Measurements from ENCODE around the gene LMTK3. TPM values are rescaled to one million over a fixed set of nuclear protein-coding genes. Genes with fewer than 3 reads are reported as not detected.

LMTK3 gene
- total and polyA plus RNA-seq, 2 donors (not counting 1 experiment from before 2014, with no cell fraction given) = 0.17 TPM; not detected in 1

DNA sequence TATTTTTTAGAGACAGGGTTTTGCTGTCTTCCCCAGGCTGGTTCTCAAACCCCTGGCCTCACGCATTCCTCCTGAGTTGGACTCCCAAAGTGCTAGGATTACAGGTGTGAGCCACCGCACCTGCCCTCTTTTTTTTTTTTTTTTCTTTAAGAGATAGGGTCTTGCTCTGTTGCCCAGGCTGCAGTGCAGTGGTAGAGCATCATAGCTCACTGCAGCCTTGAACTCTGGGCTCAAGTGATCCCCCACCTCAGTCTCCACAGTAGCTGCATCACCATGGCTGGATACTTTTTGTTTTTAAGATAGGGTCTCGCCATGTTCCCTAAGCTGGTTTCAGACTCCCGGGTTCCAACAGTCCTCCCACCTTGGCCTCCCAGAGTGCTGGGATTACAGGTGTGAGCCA is 54.8 kb downstream of the LMTK3 start:
- Histone ChIP-seq H3K9ac (ENCODE audit: insufficient read depth, low read length) (no peak overlapping the region), H3K4me2 (ENCODE audit: extremely low read depth, insufficient read depth, low read length) (no peak overlapping the region), H3K4me1 (ENCODE audit: control insufficient read depth, extremely low read depth, insufficient read depth, low read length) (no peaks in the 10 kb centered on the region), H3K79me2 (ENCODE audit: control insufficient read depth, insufficient read depth, low read length) (no peaks in the 10 kb centered on the region), H3K9me3 (ENCODE audit: control insufficient read depth, insufficient read depth, low read depth, low read length) (no peaks in the 10 kb centered on the region), H2AFZ (ENCODE audit: low read length) (no peak overlapping the region), H3K4me3 (replicated peaks in 1 of 4; ENCODE audit: control extremely low read depth in 1 of 4, insufficient read depth in 1 of 4, low read depth in 3 of 4, low read length in 4 of 4) (no peak overlapping the region), H3K27ac (ENCODE audit: insufficient read depth, low read length) (no peak overlapping the region), H3K36me3 (ENCODE audit: control insufficient read depth, insufficient read depth, low read length) (peaks cover 14% of the 10 kb centered on the region), H3K27me3 (ENCODE audit: control insufficient read depth, insufficient read depth, low read length) (no peaks in the 10 kb centered on the region), H4K20me1 (ENCODE audit: control insufficient read depth, extremely low read depth, insufficient read depth, low read length) (no peaks in the 10 kb centered on the region)
- TF ChIP-seq, protein P1, sequence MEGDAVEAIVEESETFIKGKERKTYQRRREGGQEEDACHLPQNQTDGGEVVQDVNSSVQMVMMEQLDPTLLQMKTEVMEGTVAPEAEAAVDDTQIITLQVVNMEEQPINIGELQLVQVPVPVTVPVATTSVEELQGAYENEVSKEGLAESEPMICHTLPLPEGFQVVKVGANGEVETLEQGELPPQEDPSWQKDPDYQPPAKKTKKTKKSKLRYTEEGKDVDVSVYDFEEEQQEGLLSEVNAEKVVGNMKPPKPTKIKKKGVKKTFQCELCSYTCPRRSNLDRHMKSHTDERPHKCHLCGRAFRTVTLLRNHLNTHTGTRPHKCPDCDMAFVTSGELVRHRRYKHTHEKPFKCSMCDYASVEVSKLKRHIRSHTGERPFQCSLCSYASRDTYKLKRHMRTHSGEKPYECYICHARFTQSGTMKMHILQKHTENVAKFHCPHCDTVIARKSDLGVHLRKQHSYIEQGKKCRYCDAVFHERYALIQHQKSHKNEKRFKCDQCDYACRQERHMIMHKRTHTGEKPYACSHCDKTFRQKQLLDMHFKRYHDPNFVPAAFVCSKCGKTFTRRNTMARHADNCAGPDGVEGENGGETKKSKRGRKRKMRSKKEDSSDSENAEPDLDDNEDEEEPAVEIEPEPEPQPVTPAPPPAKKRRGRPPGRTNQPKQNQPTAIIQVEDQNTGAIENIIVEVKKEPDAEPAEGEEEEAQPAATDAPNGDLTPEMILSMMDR (conservative IDR thresholded peaks at IDR 0.05 in 1 of 2, IDR thresholded peaks at IDR 0.05 in 1 of 2; ENCODE audit: low read depth in 1 of 2, low read length in 2 of 2) = no peak
- no peak for TF ChIP-seq EZH2 (IDR thresholded peaks at IDR 0.05; ENCODE audit: low read length, missing control alignments)
- DNase-seq (ENCODE audit: low read depth in 2 of 2) = no peak

DNA sequence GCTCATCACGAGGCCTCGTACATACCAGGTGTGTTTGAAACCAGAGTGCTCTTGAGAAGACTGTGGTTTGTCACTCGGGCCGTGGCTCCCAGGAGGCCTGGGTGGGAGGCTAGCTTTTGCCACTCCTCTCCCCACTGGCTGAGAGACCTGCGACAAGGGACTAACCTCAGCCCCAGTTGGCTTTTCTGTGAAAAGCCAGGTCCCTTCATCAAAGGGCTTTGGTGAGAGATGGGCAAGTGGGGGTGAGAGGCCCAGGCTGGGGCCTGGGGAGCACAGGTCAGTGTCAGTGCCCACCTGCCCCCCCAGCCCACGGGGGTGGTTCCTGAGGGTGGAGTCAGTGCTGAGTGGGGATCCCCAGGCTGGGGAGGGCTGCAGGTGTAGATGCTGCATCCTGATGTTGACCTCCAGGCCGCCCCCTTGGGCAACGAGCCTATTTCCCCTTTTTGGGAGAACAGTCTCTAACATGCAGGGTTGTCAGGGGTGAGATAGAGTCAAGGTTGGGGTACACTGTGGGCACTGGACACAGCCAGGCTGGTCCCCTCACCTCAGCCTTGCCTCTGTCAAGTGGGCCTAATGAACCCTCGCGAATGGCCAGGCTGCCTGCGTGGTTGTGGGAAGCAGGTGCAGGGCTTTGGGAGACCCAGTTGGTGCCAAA is 55.6 kb downstream of the LMTK3 start:
- no peaks in the 10 kb centered on the region for H3K27me3 ChIP-seq (ENCODE audit: control insufficient read depth, insufficient read depth, low read length)
- no peaks in the 10 kb centered on the region for H3K4me1 ChIP-seq (ENCODE audit: control insufficient read depth, extremely low read depth, insufficient read depth, low read length)
- H3K9ac ChIP-seq (ENCODE audit: insufficient read depth, low read length) = no peak overlapping the region
- no peak overlapping the region for H2AFZ ChIP-seq (ENCODE audit: low read length)
- no peak overlapping the region for H3K27ac ChIP-seq (ENCODE audit: insufficient read depth, low read length)
- TF ChIP-seq, protein P1 (conservative IDR thresholded peaks at IDR 0.05 in 1 of 2, IDR thresholded peaks at IDR 0.05 in 1 of 2; ENCODE audit: low read depth in 1 of 2, low read length in 2 of 2) = no peak
- TF ChIP-seq EZH2 (IDR thresholded peaks at IDR 0.05; ENCODE audit: low read length, missing control alignments) = no peak
- H3K9me3 ChIP-seq (ENCODE audit: control insufficient read depth, insufficient read depth, low read depth, low read length) = no peaks in the 10 kb centered on the region
- H3K4me3 ChIP-seq (replicated peaks in 1 of 4; ENCODE audit: control extremely low read depth in 1 of 4, insufficient read depth in 1 of 4, low read depth in 3 of 4, low read length in 4 of 4) = no peak overlapping the region
- no peak for DNase-seq (ENCODE audit: low read depth in 2 of 2)
- no peaks in the 10 kb centered on the region for H3K79me2 ChIP-seq (ENCODE audit: control insufficient read depth, insufficient read depth, low read length)
- peaks cover 16% of the 10 kb centered on the region for H3K36me3 ChIP-seq (ENCODE audit: control insufficient read depth, insufficient read depth, low read length)
- no peak overlapping the region for H3K4me2 ChIP-seq (ENCODE audit: extremely low read depth, insufficient read depth, low read length)
- H4K20me1 ChIP-seq (ENCODE audit: control insufficient read depth, extremely low read depth, insufficient read depth, low read length) = no peaks in the 10 kb centered on the region

DNA sequence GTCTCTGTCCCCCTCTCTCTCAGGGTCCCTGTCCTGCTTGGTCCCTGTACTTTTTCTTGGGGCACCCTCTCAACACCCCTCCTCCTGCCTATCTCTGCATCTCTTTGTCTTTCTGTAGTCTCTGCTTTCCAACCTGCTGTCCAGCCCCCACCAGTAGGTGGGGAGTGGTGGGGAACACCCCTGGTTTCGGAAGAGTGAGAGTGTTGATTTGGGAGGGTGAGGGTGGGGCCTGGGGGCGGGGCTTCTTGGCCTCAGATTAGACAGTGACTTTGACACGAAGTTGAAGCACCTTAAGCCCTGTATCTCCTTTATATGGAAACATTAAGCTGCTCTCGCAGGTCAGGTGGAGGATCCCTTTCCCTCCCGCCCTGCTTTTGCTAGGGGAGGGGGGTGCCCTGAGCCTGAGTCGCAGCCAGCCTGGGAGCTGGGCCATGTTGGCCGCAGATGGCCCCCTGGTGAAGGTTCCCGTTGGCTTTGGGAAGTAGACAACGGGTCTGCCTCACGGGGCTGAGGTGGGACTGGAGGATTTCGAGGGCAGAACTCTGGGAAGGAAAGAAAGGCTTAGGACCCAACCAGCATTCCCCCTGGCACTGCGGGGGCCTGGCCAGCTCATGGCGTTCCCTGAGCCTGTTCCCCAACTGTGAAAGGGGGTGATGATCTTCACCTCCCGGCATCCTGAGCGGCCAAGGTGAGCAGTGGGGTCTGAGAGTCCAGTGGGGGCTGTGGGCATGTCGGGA is 56.3 kb downstream of the LMTK3 start, which contains the start of gene KCNJ14:
Gene KCNJ14, plus strand, starts transcription at position 404 of the 737 bp plus-strand sequence. CDS start 6,151 bp downstream, outside the sequence.
- no peaks in the 10 kb centered on the region for H3K4me1 ChIP-seq (ENCODE audit: control insufficient read depth, extremely low read depth, insufficient read depth, low read length)
- H3K9ac ChIP-seq (ENCODE audit: insufficient read depth, low read length) = no peak within 1 kb of the TSS
- H3K9me3 ChIP-seq (ENCODE audit: control insufficient read depth, insufficient read depth, low read depth, low read length) = no peaks in the 10 kb centered on the region
- no peak for TF ChIP-seq EZH2 (IDR thresholded peaks at IDR 0.05; ENCODE audit: low read length, missing control alignments)
- TF ChIP-seq, protein P1 (conservative IDR thresholded peaks at IDR 0.05 in 1 of 2, IDR thresholded peaks at IDR 0.05 in 1 of 2; ENCODE audit: low read depth in 1 of 2, low read length in 2 of 2) = no peak
- H2AFZ ChIP-seq (ENCODE audit: low read length) = no peak within 1 kb of the TSS
- H3K36me3 ChIP-seq (ENCODE audit: control insufficient read depth, insufficient read depth, low read length) = peaks cover 21% of the 10 kb centered on the region
- H3K27ac ChIP-seq (ENCODE audit: insufficient read depth, low read length) = no peak within 1 kb of the TSS
- DNase-seq (ENCODE audit: low read depth in 2 of 2) = no peak
- no peaks in the 10 kb centered on the region for H3K79me2 ChIP-seq (ENCODE audit: control insufficient read depth, insufficient read depth, low read length)
- H4K20me1 ChIP-seq (ENCODE audit: control insufficient read depth, extremely low read depth, insufficient read depth, low read length) = no peaks in the 10 kb centered on the region
- H3K4me3 ChIP-seq (replicated peaks in 1 of 4; ENCODE audit: control extremely low read depth in 1 of 4, insufficient read depth in 1 of 4, low read depth in 3 of 4, low read length in 4 of 4) = no peak within 1 kb of the TSS
- H3K4me2 ChIP-seq (ENCODE audit: extremely low read depth, insufficient read depth, low read length) = no peak within 1 kb of the TSS
- H3K27me3 ChIP-seq (ENCODE audit: control insufficient read depth, insufficient read depth, low read length) = no peaks in the 10 kb centered on the region
